ENCODE data around the gene CDH13.

- TF ChIP-seq, protein P1, sequence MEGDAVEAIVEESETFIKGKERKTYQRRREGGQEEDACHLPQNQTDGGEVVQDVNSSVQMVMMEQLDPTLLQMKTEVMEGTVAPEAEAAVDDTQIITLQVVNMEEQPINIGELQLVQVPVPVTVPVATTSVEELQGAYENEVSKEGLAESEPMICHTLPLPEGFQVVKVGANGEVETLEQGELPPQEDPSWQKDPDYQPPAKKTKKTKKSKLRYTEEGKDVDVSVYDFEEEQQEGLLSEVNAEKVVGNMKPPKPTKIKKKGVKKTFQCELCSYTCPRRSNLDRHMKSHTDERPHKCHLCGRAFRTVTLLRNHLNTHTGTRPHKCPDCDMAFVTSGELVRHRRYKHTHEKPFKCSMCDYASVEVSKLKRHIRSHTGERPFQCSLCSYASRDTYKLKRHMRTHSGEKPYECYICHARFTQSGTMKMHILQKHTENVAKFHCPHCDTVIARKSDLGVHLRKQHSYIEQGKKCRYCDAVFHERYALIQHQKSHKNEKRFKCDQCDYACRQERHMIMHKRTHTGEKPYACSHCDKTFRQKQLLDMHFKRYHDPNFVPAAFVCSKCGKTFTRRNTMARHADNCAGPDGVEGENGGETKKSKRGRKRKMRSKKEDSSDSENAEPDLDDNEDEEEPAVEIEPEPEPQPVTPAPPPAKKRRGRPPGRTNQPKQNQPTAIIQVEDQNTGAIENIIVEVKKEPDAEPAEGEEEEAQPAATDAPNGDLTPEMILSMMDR (IDR thresholded peaks at IDR 0.05; ENCODE audit: borderline replicate concordance, extremely low read depth, low read length, poor library complexity, severe bottlenecking) = no peak
- no peak for TF ChIP-seq EZH2 (IDR thresholded peaks at IDR 0.05; ENCODE audit: borderline replicate concordance, low read depth, low read length, severe bottlenecking)
Measured at GRCh38 chr16:82703871-82704768, 77.4 kb downstream of the CDH13 start.
